HG03159 (cell line): ENCODE results near the gene TBX15.

Source experiments
- ATAC-seq: cut with Tn5 transposase; IDR thresholded peaks from one replicate; pipeline ENCODE4 v1.9.1; 2021; ENCODE audit warnings: mild to moderate bottlenecking, moderate library complexity; ENCODE audit not compliant: unreplicated experiment

TBX15 gene

GRCh38 chr1:118900643-118901440 lies 87.3 kb downstream of the TBX15 start:
- ATAC-seq: no peak

- ATAC-seq: no peak
Measured at GRCh38 chr1:118899340-118899739, 88.8 kb downstream of the TBX15 start.

GRCh38 chr1:118898712-118899111 lies 89.4 kb downstream of the TBX15 start:
- no peak for ATAC-seq

- ATAC-seq: no peak
Measured at GRCh38 chr1:118896416-118896815, 91.7 kb downstream of the TBX15 start.

GRCh38 chr1:118894836-118895235 lies 93.3 kb downstream of the TBX15 start:
- ATAC-seq: no peak

- ATAC-seq: no peak
Measured at GRCh38 chr1:118890851-118891384, 97.2 kb downstream of the TBX15 start.

GRCh38 chr1:118884946-118885345 lies 103.2 kb downstream of the TBX15 start:
- no peak for ATAC-seq

- ATAC-seq: no peak
Measured at GRCh38 chr1:118881751-118882150, 106.4 kb downstream of the TBX15 start.

GRCh38 chr1:118878661-118879060 lies 109.5 kb downstream of the TBX15 start:
- no peak for ATAC-seq

- no peak for ATAC-seq
Measured at GRCh38 chr1:118877668-118878396, 110.3 kb downstream of the TBX15 start.

- ATAC-seq: no peak
Measured at GRCh38 chr1:118871582-118872171, 116.5 kb downstream of the TBX15 start.

- no peak for ATAC-seq
Measured at GRCh38 chr1:118868387-118868786, 119.8 kb downstream of the TBX15 start.

- no peak for ATAC-seq
Measured at GRCh38 chr1:118866330-118866729, 121.8 kb downstream of the TBX15 start.

- no peak for ATAC-seq
Measured at GRCh38 chr1:118863688-118864087, 124.5 kb downstream of the TBX15 start.

GRCh38 chr1:118862755-118863154 lies 125.4 kb downstream of the TBX15 start:
- no peak for ATAC-seq

GRCh38 chr1:118861216-118861615 lies 126.9 kb downstream of the TBX15 start:
- no peak for ATAC-seq

GRCh38 chr1:118859999-118860398 lies 128.1 kb downstream of the TBX15 start:
- no peak for ATAC-seq

GRCh38 chr1:118846443-118846842 lies 141.7 kb downstream of the TBX15 start:
- no peak for ATAC-seq

- no peak for ATAC-seq
Measured at GRCh38 chr1:118842452-118843201, 145.5 kb downstream of the TBX15 start.

GRCh38 chr1:118841521-118841920 lies 146.6 kb downstream of the TBX15 start:
- ATAC-seq: no peak
